Right forelimb (tissue), 1 donor: Measurements from ENCODE around the gene SETDB1.

Experiments used
- DNase-seq: peaks from one replicate; pipeline ENCODE4 v3.0.0-alpha.2; 2018

Gene SETDB1

DNA sequence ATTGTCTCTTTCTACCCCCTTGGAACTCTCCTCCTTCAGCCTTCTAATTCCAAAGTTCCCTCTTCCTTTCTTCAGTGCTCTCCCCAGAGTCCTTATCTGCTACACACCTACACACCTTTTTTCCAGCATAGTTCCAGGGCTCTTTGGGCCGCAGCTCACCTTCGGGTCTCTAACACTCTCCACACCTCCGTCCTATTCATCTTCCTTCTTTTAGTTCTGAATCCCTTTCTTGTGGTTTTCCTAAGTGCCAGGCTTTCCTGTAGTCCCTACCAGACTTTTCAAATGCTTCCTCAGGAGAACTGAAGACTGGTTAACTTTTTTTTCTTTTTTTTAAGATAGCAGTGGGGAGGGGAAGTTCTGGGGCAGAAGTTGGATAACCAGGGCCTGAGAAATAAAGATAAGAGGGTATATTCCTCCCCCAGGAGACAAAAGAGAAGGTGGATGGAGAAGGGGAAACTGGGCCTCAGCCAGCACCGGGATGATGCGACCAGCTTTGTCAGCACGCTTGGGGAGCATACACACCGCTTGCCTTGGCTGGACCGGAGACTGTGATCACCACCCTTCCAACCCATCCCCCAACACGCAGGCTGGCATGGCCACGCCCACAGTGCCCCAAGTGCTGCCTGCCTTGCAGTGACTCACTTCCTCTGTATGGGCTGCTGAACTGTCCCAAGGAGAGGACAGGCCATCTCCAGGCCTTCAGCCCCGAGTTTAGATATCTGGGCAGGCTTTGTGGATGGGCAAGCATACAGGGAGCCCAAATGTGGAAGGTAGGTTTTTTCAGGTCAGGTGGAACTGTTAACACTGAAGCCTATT, 50.9 kb downstream of the SETDB1 start:
- no peak for DNase-seq

DNA sequence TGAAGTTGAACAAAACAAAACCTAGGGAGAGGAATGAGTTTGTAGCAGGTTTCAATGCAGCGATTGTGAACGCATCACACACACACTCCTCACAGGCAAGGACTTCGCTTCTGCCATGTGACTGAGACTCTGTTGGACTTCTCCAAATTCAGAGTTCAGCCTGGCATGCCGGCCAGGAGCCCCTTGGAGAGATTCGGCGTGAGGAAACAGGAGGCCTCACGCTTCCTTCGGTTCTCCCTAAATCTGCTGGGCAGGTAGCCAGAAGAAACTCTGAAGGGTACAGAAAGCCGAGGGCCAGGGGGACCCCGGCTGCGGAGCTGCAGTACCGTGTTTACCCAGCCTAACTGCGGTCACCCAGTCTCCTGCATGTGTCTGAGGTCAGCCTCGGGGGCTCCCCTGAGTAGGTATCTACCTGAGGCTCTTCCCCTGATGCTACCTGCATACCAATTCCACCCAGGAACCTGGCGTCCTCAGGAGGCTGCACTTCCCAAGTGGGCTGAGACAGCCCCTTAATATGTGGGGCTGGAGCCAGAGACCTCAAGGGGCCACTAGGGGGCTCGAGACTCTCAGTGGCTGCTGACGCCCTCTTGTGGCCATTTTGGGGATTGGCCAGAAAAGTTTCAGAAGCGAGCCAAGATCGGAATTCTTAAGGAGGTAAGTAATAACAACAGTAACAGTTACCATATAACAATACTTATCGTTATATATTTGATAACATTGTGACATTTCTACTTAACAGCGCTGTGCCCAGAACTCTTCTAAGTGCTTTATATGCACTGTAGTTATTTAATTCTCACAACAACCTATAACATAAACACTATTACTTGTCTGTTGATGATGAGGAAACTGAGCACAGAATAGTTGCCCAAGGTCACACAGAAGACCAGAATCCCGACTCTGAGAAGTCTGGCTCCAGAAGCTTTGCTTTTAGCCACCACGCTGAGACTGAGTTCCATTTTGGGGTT, 53.2 kb downstream of the SETDB1 start:
- DNase-seq = peak; percentile 92

DNA sequence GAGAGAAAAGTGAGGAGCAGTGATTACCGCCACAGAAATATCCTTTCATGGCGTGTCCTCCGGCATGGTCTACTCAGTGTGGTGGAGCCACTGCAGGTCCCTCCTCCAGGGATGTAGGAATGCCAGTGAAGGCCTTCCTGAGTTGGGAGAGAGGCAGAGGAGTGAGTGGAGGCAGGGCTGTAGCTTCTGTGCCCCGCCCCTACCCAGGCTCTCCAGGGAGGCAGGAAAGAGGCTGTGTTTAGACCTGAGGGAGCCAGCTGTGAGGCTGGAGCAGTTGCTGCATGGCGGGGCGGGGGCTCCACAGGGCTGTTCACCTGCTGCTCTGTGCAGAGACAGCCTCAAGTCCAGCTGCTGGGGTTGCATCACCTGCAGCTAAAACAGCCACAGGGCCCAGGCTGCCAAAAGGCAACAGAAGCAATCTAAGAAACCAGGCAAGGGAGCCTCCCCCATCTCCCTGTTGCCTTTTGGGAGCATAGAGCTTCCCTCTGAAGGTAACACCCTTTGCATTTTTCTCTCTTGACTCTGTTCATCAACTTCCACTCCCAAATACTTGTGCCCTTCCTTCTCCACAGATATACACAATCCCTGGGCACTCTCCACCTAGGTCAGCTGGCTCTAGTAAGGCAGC, 55.1 kb downstream of the SETDB1 start:
- no peak for DNase-seq

DNA sequence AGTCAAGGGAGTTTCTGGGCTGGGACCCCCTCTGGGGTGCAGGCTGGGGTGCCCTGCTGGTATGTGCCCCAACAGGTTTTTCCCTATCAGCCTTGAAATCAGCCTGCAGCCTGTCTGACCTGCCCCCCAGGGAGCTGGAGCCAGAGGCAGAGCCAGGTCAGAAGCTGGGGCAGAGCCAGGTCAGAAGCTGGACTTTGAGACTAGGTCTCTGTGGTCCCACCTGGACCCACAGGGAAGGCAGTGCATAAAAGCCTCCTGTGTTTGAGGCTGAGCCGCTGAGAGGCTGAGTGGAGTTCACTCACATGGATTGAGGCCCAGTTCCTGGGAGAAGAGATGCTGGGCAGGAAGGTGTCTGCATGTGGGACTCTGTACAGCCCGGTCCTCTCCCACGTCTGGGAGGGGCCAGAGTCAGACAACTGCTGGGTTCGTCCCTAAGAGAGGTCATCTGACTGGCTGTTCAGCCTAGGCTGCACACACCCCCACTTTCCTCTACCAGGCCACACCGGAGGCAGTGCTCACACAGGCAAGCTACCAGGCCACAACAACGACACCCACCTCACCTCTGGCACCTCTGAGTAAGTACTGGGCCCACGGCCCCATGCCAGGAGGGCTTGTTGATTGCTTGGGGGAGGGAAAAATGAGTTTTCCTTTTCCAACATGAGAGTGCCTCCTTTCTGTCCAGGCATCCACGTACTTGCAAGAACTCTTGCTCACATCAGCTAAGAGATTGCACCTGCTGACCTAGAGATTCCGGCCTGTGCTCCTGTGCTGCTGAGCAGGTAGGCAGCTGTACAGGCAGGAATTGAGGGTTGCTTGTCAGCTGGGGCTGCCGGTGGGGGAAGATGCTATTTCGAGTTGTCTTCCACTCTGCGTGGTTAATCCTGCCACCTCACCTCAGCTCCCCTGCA, 55.9 kb downstream of the SETDB1 start, which contains the start of gene ANXA9:
TSS of gene ANXA9 (plus strand) at position 488 of the 908 bp plus-strand sequence. CDS start 814 bp downstream, outside the sequence.
- DNase-seq = no peak

GRCh38 chr1:150985179-150985825, 59.1 kb downstream of the SETDB1 start:
- no peak for DNase-seq

- DNase-seq = no peak
These were observed 61.8 kb downstream of the SETDB1 start for GRCh38 chr1:150987924-150988323.

- DNase-seq = no peak
These were observed 66.5 kb downstream of the SETDB1 start for GRCh38 chr1:150992626-150993025.

DNA sequence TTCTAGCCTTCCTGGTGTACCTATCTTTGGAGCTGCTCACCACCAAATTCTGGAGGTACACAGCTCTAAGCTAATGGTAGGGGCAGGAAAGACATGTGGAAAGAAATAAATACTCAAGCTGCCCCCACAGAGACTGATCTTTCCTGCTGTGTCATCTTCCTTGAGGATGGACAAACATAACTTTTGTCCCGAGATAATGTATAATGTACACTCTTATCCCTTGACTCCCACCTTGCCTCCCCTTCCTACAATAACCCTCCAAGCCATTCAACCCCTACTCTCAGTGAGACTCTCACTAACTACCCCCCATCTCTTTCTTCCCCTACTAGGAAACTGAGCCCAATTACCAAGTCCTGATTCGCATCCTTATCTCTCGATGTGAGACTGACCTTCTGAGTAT, 68.1 kb downstream of the SETDB1 start:
- no peak for DNase-seq

DNA sequence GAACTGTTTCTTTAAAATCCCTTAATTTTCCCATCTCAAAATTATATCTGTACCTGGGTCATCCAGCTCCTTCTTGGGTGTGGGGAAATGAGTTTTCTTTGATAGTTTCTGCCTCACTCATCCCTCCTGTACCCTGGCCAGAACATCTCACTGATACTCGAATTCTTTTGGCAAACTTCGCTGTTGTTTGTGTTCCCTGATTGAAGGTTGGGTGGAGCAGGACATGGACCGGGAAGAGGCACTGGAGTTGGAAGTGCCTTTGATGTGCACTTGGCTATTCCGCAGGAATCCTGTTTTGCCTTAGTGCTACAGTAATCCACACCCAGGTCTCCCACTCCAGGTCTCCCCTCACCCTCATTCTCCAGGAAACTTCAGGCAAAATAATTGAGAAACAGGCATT, 69.3 kb downstream of the SETDB1 start:
- no peak for DNase-seq

GRCh38 chr1:150995896-150996295, 69.7 kb downstream of the SETDB1 start:
- DNase-seq = no peak

- DNase-seq = no peak
These were observed 71.1 kb downstream of the SETDB1 start for GRCh38 chr1:150997126-150997872.

DNA sequence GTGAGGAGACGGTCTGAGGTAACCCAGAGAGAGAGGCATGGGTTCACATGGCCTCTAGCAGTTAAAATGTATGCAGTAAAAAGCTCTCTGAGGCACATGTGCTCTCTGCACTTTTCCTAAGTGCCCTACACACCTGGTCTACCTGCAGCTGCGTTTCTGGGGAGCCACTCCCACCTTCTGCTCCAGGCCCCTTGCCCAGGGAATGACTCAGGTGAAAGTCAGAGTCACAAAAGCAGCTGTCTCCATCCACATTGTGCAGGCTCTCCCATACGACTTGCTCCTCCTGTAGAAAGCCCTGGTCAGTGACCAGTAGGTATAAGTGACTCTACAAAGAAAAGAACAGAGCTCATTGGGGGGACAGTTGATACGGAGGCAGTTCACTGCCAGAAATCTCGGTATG, 71.8 kb downstream of the SETDB1 start:
- no peak for DNase-seq

GRCh38 chr1:150999051-150999674, 73.0 kb downstream of the SETDB1 start:
- no peak for DNase-seq

- DNase-seq = no peak
These were observed 73.8 kb downstream of the SETDB1 start for GRCh38 chr1:150999926-151000325.

DNA sequence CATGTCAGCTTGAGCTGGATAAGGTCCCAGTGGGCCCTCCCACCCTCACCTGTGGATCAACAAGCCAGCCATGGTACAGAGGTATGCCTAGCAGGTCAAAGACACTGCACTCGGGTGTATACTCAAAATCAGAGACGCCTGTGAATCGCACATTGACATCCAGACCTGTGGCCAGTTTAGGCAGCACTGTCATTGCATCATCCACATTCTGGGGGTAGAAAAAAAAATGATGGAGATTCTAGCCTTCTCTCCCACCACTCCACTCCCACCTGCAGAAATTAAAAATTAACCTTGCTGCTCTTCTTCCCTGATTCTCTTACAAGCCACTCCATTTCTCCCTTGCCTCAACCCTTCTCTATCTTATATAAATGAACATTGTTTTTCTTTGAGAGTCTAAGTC, 74.2 kb downstream of the SETDB1 start:
- no peak for DNase-seq

GRCh38 chr1:151001602-151002001, 75.4 kb downstream of the SETDB1 start:
- DNase-seq = no peak

- no peak for DNase-seq
These were observed 75.9 kb downstream of the SETDB1 start for GRCh38 chr1:151002051-151002450.

DNA sequence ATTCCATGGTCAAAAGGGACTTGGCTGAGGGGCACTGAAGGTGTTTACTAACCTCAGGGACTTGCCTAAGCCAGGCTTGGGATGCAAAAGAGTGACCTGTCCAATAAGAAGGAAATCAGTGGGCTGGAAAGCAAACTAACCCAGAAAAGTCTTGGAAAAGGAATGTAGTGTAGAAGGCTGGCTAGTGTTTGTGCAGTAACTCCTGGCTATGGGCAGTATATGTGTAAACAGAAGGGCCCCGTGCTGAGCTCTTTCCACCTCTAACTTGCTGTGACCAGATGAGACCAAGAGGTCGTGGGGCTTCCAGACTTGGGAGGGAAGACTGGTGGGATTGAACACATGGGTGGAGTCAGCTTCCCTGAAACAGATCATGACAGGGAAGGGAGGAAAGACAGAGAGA, 76.4 kb downstream of the SETDB1 start:
- DNase-seq = no peak

DNA sequence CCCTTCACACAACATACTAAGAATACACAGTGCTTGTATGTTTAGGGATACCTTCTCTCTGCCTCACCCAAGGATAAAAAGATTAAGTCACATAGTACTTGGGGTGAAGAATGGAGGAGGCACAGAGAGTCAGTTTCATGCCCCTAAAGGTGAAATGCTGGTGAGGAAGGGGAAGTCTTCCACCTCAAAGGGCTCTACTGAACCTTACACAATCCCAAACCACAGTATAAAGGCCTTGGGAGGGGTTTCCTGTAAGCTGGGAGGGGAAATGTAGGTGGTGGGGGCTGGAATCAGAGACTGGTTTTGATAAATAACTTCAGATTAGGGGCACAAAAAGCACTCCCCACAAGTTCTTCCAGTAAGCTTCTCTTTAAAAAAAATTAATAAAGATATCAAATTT, 77.0 kb downstream of the SETDB1 start:
- DNase-seq = no peak

DNA sequence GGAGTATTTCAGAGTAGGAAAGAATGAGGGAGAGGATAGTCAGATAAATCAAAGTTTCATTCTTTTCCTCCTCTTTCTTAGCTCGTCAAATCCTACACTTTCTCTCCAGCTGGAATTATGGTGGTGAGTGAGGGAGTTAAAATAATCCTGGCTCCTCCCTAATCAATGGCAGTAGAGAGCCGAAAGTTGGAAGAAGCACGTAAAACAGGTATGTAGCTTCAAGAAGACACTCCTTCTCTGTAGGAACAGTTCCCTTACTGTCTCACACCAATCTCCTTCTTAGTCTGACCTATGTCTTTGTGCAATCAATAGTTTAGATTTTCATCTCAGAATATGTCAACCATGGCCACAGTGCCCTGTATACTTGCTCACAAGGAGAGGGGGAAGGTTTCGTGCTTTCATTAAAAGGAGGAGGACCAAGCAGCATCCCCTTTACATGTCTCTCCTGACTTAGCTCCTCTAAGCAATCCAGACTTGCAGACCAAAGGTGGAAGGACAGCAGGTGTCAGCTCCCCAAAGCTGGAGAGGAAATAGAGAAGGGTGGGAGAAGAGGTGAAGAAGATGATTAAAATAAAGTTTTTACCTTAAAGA, 79.7 kb downstream of the SETDB1 start:
- no peak for DNase-seq
